K562 (cell line): ENCODE results near the gene MYADML2. TPM values are rescaled to one million over a fixed set of nuclear protein-coding genes. Genes with fewer than 3 reads are reported as not detected.

ENCODE experiments used
- C11orf30 ChIP-seq: fragments of 450-650 bp; IDR thresholded peaks from 2 replicates; pipeline ENCODE4 v1.6.1; 2016; ENCODE audit warnings: low read depth, mild to moderate bottlenecking
- CEBPB ChIP-seq: fragments of 450-650 bp; IDR thresholded peaks from 2 replicates; pipeline ENCODE4 v1.6.1; 2016; ENCODE audit warnings: missing genetic modification characterization, missing compliant biosample characterization
- EZH2 ChIP-seq: IDR thresholded peaks from 2 replicates; pipeline ENCODE4 v1.6.1; 2012; ENCODE audit warnings: low read depth, mild to moderate bottlenecking, inconsistent platforms, low read length, borderline replicate concordance
- FIP1L1 ChIP-seq: fragments of 200-400 bp; formaldehyde crosslinking; IDR thresholded peaks from 2 replicates; pipeline ENCODE4 v1.6.1; 2018; ENCODE audit warnings: mild to moderate bottlenecking, low read depth, low read length; ENCODE audit not compliant: poor library complexity, severe bottlenecking
- FUS ChIP-seq: fragments of 200-400 bp; formaldehyde crosslinking; optimal IDR thresholded peaks from 2 replicates; pipeline ENCODE3; 2017; ENCODE audit warnings: low read depth, low read length
- HDAC6 ChIP-seq: IDR thresholded peaks from 2 replicates; pipeline ENCODE4 v1.6.1; 2012; ENCODE audit warnings: low read depth, mild to moderate bottlenecking, control low read depth, inconsistent platforms, low read length, moderate library complexity
- HMG20A ChIP-seq: fragments of 450-650 bp; formaldehyde crosslinking; conservative IDR thresholded peaks from 2 replicates; pipeline ENCODE4 v1.4.0; 2020; ENCODE audit warnings: mild to moderate bottlenecking, mixed read lengths
- POLR2G ChIP-seq: fragments of 200-400 bp; formaldehyde crosslinking; IDR thresholded peaks from 2 replicates; pipeline ENCODE4 v1.6.1; 2017; ENCODE audit warnings: low read depth, mild to moderate bottlenecking, antibody characterized with exemption, low read length, moderate library complexity
- SREBF1 ChIP-seq: fragments of 150-350 bp; IDR thresholded peaks from 2 replicates; pipeline ENCODE4 v1.6.1; 2014; ENCODE audit warnings: antibody characterized with exemption, low read depth, low read length, borderline replicate concordance
- STAT5B ChIP-seq: fragments of 250-450 bp; sonication (Bioruptor Pico); IDR thresholded peaks from 2 replicates; pipeline ENCODE4 v1.8.0; 2021; ENCODE audit warnings: mild to moderate bottlenecking, inconsistent platforms
- TOE1 ChIP-seq, 2 experiments: fragments of 450-650 bp in 1 of 2; sonication (generic) in 1 of 2; formaldehyde crosslinking in 1 of 2; IDR thresholded peaks; 2 replicates each; pipeline versions ENCODE4 v1.7.1 to v1.8.0; 2016 to 2022; ENCODE audit warnings: borderline replicate concordance in 2 of 2, mild to moderate bottlenecking in 2 of 2, antibody characterized with exemption in 1 of 2, inconsistent platforms in 1 of 2, low read depth in 1 of 2, missing genetic modification reagents in 1 of 2, moderate library complexity in 1 of 2
- ZNF124 ChIP-seq: sonication (generic); formaldehyde crosslinking; IDR thresholded peaks from 2 replicates; pipeline ENCODE4 v1.8.1; 2022; ENCODE audit warnings: missing genetic modification reagents
- ZNF134 ChIP-seq: fragments of 250-450 bp; sonication (Bioruptor Pico); conservative IDR thresholded peaks from 2 replicates; pipeline ENCODE4 v1.4.0; 2020
- ZNF253 ChIP-seq: fragments of 250-450 bp; sonication (Bioruptor Pico); conservative IDR thresholded peaks from 2 replicates; pipeline ENCODE4 v1.6.1; 2021; ENCODE audit warnings: mild to moderate bottlenecking
- polyA plus RNA-seq, 8 experiments: library from polyadenylated mRNA; depleted of rRNA in 4 of 8; stranded (reverse) in 5 of 8; unstranded in 3 of 8; fragments of >200 nt; fragmentation: Nextera tagmentation in 2 of 8; fragmentation: Illumina TruSeq in 1 of 8; extraction: Ambion mirVana in 2 of 8; extraction: Trizol in 1 of 8; gene quantifications; 2 replicates each; pipeline versions ENCODE4 v1.2.1 to v1.2.3, GENCODE V29; 2011 to 2014; ENCODE audit warnings: inconsistent platforms in 1 of 8, missing spikeins in 1 of 8
- total RNA-seq, 7 experiments: library from RNA; depleted of rRNA in 6 of 7; stranded (reverse); fragments of >200 nt in 6 of 7; fragmentation: Illumina TruSeq in 2 of 7; extraction: Trizol in 2 of 7; gene quantifications; 2 replicates each; pipeline versions ENCODE4 v1.2.1 to v1.2.3, GENCODE V29; 2011 to 2021; ENCODE audit warnings: low replicate concordance in 1 of 7
- TF ChIP-seq, protein P1 (sequence below), 2 experiments: fragments of 200-800 bp in 1 of 2; sonication (Bioruptor generic) in 1 of 2; sonication (generic) in 1 of 2; formaldehyde crosslinking in 1 of 2; IDR thresholded peaks in 1 of 2; conservative IDR thresholded peaks in 1 of 2; 2 replicates each; pipeline versions ENCODE4 v1.5.0 to v1.6.1; 2016 to 2020; ENCODE audit warnings: missing compliant biosample characterization in 1 of 2, missing genetic modification characterization in 1 of 2, missing genetic modification reagents in 1 of 2
- TF ChIP-seq, protein P2 (sequence below): fragments of 250-450 bp; sonication (Bioruptor Pico); IDR thresholded peaks from 2 replicates; pipeline ENCODE4 v1.8.0; 2021; ENCODE audit warnings: moderate library complexity, mild to moderate bottlenecking, inconsistent platforms
- TF ChIP-seq, protein P3 (sequence below): sonication (generic); formaldehyde crosslinking; IDR thresholded peaks from 2 replicates; pipeline ENCODE4 v1.8.0; 2023; ENCODE audit warnings: missing genetic modification reagents, mild to moderate bottlenecking, borderline replicate concordance

MYADML2 gene
- total and polyA plus RNA-seq, 9 of the 15 experiments (the other 6 are each of a cell fraction or from before 2014, with no cell fraction given), result not detected

DNA sequence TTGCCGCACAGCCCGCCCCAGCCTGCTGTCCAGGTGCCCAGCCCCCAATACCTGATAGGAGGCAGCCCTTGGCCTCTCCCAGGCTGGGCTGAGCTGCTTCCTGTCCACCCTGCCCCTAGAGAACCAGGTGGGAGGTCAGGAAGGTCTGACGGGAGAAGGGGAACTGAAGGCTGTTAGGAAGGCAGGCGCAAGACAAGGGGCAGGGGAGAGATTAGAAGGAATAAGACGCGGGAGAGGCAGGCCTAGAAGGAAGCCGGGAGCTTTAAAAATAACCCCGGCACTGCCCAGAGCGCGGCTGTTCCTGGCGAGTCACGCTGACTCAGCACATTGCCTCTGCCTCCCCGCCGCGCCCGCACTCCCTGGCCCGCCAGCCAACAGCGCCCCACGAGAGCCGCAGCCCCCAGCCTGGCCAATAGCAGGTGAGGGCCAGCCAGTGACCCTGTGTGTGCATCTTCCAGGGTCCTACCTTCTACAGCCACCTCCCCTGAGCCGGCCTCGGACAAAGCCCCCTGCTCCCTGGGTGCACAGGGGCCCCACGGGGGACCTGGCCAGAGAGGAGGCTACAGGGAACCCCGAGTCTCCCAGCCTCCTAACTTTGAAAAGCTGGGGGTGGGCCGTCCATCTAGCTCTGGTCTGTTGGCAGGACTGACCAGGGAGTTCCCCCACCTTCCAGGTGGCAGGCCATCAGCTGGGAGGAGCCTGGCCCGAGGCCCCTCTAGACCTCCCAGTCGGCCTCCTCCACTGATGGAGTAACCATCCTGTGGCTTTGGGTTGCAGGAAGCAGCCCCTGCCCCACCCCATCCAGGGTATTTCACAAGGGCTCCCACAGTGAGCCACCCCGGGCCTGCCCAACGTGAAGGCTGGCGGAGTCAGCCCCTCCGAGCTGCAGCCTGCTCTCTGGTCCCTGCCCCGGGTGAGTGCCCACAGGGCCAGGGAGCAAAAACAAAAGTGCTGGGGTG, 23.5 kb downstream of the MYADML2 start (continued):
- TF ChIP-seq, protein P1, sequence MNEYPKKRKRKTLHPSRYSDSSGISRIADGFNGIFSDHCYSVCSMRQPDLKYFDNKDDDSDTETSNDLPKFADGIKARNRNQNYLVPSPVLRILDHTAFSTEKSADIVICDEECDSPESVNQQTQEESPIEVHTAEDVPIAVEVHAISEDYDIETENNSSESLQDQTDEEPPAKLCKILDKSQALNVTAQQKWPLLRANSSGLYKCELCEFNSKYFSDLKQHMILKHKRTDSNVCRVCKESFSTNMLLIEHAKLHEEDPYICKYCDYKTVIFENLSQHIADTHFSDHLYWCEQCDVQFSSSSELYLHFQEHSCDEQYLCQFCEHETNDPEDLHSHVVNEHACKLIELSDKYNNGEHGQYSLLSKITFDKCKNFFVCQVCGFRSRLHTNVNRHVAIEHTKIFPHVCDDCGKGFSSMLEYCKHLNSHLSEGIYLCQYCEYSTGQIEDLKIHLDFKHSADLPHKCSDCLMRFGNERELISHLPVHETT (CRISPR knock-in tag; conservative IDR thresholded peaks at IDR 0.05 in 1 of 2, IDR thresholded peaks at IDR 0.05 in 1 of 2), result 0 out of 4 replicates have a peak, but pooled peaks of 1 of the 2 experiments have one; percentile 2
- no peak for TF ChIP-seq SREBF1
- TF ChIP-seq HMG20A (CRISPR knock-in tag), result no peak
- TF ChIP-seq, protein P2, sequence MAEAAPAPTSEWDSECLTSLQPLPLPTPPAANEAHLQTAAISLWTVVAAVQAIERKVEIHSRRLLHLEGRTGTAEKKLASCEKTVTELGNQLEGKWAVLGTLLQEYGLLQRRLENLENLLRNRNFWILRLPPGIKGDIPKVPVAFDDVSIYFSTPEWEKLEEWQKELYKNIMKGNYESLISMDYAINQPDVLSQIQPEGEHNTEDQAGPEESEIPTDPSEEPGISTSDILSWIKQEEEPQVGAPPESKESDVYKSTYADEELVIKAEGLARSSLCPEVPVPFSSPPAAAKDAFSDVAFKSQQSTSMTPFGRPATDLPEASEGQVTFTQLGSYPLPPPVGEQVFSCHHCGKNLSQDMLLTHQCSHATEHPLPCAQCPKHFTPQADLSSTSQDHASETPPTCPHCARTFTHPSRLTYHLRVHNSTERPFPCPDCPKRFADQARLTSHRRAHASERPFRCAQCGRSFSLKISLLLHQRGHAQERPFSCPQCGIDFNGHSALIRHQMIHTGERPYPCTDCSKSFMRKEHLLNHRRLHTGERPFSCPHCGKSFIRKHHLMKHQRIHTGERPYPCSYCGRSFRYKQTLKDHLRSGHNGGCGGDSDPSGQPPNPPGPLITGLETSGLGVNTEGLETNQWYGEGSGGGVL (CRISPR knock-in tag), result no peak
- peak; percentile 47 for TF ChIP-seq FIP1L1
- no peak for TF ChIP-seq ZNF134 (CRISPR knock-in tag)
- TF ChIP-seq STAT5B (CRISPR knock-in tag), result no peak
- peak; percentile 80; the same call in 1 of the 2 replicates for TF ChIP-seq CEBPB
- no peak for TF ChIP-seq EZH2
- TF ChIP-seq FUS, result no peak
- 0 out of 2 replicates have a peak, but pooled peaks have one; percentile 28 for TF ChIP-seq TOE1 (IDR thresholded peaks at IDR 0.05; ENCODE audit: borderline replicate concordance)
- no peak for TF ChIP-seq TOE1 (CRISPR knock-in tag; IDR thresholded peaks at IDR 0.05; ENCODE audit: borderline replicate concordance, low read depth)
- TF ChIP-seq HDAC6, result no peak
- TF ChIP-seq C11orf30, result peak; percentile 100
- no peak for TF ChIP-seq ZNF253
- peak; percentile 69 for TF ChIP-seq POLR2G
- TF ChIP-seq, protein P3, sequence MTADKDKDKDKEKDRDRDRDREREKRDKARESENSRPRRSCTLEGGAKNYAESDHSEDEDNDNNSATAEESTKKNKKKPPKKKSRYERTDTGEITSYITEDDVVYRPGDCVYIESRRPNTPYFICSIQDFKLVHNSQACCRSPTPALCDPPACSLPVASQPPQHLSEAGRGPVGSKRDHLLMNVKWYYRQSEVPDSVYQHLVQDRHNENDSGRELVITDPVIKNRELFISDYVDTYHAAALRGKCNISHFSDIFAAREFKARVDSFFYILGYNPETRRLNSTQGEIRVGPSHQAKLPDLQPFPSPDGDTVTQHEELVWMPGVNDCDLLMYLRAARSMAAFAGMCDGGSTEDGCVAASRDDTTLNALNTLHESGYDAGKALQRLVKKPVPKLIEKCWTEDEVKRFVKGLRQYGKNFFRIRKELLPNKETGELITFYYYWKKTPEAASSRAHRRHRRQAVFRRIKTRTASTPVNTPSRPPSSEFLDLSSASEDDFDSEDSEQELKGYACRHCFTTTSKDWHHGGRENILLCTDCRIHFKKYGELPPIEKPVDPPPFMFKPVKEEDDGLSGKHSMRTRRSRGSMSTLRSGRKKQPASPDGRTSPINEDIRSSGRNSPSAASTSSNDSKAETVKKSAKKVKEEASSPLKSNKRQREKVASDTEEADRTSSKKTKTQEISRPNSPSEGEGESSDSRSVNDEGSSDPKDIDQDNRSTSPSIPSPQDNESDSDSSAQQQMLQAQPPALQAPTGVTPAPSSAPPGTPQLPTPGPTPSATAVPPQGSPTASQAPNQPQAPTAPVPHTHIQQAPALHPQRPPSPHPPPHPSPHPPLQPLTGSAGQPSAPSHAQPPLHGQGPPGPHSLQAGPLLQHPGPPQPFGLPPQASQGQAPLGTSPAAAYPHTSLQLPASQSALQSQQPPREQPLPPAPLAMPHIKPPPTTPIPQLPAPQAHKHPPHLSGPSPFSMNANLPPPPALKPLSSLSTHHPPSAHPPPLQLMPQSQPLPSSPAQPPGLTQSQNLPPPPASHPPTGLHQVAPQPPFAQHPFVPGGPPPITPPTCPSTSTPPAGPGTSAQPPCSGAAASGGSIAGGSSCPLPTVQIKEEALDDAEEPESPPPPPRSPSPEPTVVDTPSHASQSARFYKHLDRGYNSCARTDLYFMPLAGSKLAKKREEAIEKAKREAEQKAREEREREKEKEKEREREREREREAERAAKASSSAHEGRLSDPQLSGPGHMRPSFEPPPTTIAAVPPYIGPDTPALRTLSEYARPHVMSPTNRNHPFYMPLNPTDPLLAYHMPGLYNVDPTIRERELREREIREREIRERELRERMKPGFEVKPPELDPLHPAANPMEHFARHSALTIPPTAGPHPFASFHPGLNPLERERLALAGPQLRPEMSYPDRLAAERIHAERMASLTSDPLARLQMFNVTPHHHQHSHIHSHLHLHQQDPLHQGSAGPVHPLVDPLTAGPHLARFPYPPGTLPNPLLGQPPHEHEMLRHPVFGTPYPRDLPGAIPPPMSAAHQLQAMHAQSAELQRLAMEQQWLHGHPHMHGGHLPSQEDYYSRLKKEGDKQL (CRISPR knock-in tag), result no peak
- no peak for TF ChIP-seq ZNF124 (CRISPR knock-in tag)
